Stomach (tissue), 4 donors: Measurements from ENCODE around the gene TK2.

Source experiments
- CTCF ChIP-seq, 7 experiments: fragments of 450-650 bp in 4 of 7; fragments of 200-600 bp in 3 of 7; sonication (generic) in 3 of 7; IDR thresholded peaks; one replicate each; pipeline ENCODE4 v1.5.1; 2016 to 2019; ENCODE audit warnings: antibody characterized with exemption in 7 of 7, control low read depth in 2 of 7, mild to moderate bottlenecking in 1 of 7
- EP300 ChIP-seq: sonication (generic); formaldehyde crosslinking; IDR thresholded peaks from one replicate; pipeline ENCODE4 v1.6.1; 2017; ENCODE audit warnings: antibody characterized with exemption
- POLR2A ChIP-seq, 4 donors: fragments of 450-650 bp; IDR thresholded peaks; one replicate each; pipeline ENCODE4 v1.6.1; 2016; ENCODE audit warnings: antibody characterized with exemption in 4 of 4, control low read depth in 2 of 4, mild to moderate bottlenecking in 1 of 4, moderate library complexity in 1 of 4
- POLR2AphosphoS5 ChIP-seq, 3 donors: sonication (generic); formaldehyde crosslinking; IDR thresholded peaks; one replicate each; pipeline ENCODE4 v1.6.1; 2016; ENCODE audit warnings: antibody characterized with exemption in 3 of 3

- TF ChIP-seq POLR2A (IDR thresholded peaks at IDR 0.05): no peak
- TF ChIP-seq POLR2AphosphoS5 (IDR thresholded peaks at IDR 0.05): no peak
- TF ChIP-seq CTCF (IDR thresholded peaks at IDR 0.05): no peak
- no peak for TF ChIP-seq EP300
Measured at GRCh38 chr16:66468321-66468965, 81.5 kb downstream of the TK2 start.
